Measurements from ENCODE around the gene GALR1. TPM values are rescaled to one million over a fixed set of nuclear protein-coding genes. Genes with fewer than 3 reads are reported as not detected.

The GALR1 gene
- polyA plus RNA-seq, 1 of the 3 experiments (the other 2 are of a cell fraction) = not detected

DNA sequence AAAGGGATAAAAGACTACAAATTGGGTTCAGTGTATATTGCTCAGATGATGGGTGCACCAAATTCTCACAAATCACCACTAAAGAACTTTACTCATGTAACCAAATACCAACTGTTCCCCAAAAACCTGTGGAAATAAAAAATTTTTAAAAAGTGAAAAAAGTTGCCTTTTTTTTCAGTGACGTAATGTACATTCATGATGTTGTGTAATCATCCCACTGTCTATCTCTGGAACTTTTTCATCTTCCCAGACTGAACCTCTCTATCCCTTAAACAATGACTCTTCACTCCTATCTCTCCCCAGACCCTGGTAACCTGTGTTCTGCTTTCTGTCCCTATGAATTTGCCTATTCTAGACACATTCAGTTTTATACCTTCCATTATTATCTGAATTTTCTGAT lies 19.0 kb upstream of the GALR1 start:
- Histone ChIP-seq H2AFZ (ENCODE audit: low read depth) (no peak overlapping the region), H3K4me2 (no peak overlapping the region), H3K27me3 (ENCODE audit: insufficient read depth) (no peaks in the 10 kb centered on the region), H3K9me3 (no peaks in the 10 kb centered on the region), H3K9me2 (no peaks in the 10 kb centered on the region; the same call in 1 of the 2 replicates), H4K20me1 (ENCODE audit: insufficient read depth) (no peaks in the 10 kb centered on the region), H3K79me2 (ENCODE audit: insufficient read depth) (no peaks in the 10 kb centered on the region), H3K36me3 (replicated peaks in 1 of 2; ENCODE audit: control insufficient read depth in 1 of 2, insufficient read depth in 2 of 2, low read length in 1 of 2) (no peaks in the 10 kb centered on the region), H3K27ac (ENCODE audit: low read depth in 2 of 2, low read length in 1 of 2) (no peak overlapping the region), H3K9ac (no peak overlapping the region), H3K4me1 (ENCODE audit: control insufficient read depth in 1 of 2, insufficient read depth in 2 of 2, low read depth in 1 of 2, low read length in 1 of 2) (no peaks in the 10 kb centered on the region), H3F3A (replicated peaks; ENCODE audit: insufficient read depth) (no peaks in the 10 kb centered on the region), H3K4me3 (ENCODE audit: low read depth in 2 of 2, low read length in 1 of 2) (no peak overlapping the region)
- no peak for DNase-seq
- CTCF ChIA-PET = no interaction called here
- 23% methylated on average over 1 of the region's 1 CpG for WGBS (ENCODE audit: low lambda C conversion rate)
- TF ChIP-seq ELF1 (IDR thresholded peaks at IDR 0.05) (no peak), POLR2AphosphoS5 (IDR thresholded peaks at IDR 0.05; ENCODE audit: low read depth, low read length) (no peak), RAD21 (IDR thresholded peaks at IDR 0.05; ENCODE audit: low read length) (no peak), FOXJ3 (CRISPR knock-in tag; IDR thresholded peaks at IDR 0.05) (no peak), SMC3 (IDR thresholded peaks at IDR 0.05; ENCODE audit: low read depth, low read length) (no peak), JUND (IDR thresholded peaks at IDR 0.05) (no peak), EZH2phosphoT487 (IDR thresholded peaks at IDR 0.05; ENCODE audit: borderline replicate concordance, low read depth) (no peak), MEF2A (IDR thresholded peaks at IDR 0.05; ENCODE audit: borderline replicate concordance, low read depth) (no peak)
- TF ChIP-seq, protein P1, sequence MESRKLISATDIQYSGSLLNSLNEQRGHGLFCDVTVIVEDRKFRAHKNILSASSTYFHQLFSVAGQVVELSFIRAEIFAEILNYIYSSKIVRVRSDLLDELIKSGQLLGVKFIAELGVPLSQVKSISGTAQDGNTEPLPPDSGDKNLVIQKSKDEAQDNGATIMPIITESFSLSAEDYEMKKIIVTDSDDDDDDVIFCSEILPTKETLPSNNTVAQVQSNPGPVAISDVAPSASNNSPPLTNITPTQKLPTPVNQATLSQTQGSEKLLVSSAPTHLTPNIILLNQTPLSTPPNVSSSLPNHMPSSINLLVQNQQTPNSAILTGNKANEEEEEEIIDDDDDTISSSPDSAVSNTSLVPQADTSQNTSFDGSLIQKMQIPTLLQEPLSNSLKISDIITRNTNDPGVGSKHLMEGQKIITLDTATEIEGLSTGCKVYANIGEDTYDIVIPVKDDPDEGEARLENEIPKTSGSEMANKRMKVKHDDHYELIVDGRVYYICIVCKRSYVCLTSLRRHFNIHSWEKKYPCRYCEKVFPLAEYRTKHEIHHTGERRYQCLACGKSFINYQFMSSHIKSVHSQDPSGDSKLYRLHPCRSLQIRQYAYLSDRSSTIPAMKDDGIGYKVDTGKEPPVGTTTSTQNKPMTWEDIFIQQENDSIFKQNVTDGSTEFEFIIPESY (IDR thresholded peaks at IDR 0.05; ENCODE audit: borderline replicate concordance, low read depth) = no peak
- TF ChIP-seq, protein P2, sequence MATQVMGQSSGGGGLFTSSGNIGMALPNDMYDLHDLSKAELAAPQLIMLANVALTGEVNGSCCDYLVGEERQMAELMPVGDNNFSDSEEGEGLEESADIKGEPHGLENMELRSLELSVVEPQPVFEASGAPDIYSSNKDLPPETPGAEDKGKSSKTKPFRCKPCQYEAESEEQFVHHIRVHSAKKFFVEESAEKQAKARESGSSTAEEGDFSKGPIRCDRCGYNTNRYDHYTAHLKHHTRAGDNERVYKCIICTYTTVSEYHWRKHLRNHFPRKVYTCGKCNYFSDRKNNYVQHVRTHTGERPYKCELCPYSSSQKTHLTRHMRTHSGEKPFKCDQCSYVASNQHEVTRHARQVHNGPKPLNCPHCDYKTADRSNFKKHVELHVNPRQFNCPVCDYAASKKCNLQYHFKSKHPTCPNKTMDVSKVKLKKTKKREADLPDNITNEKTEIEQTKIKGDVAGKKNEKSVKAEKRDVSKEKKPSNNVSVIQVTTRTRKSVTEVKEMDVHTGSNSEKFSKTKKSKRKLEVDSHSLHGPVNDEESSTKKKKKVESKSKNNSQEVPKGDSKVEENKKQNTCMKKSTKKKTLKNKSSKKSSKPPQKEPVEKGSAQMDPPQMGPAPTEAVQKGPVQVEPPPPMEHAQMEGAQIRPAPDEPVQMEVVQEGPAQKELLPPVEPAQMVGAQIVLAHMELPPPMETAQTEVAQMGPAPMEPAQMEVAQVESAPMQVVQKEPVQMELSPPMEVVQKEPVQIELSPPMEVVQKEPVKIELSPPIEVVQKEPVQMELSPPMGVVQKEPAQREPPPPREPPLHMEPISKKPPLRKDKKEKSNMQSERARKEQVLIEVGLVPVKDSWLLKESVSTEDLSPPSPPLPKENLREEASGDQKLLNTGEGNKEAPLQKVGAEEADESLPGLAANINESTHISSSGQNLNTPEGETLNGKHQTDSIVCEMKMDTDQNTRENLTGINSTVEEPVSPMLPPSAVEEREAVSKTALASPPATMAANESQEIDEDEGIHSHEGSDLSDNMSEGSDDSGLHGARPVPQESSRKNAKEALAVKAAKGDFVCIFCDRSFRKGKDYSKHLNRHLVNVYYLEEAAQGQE (IDR thresholded peaks at IDR 0.05; ENCODE audit: low read depth, low read length) = no peak
- TF ChIP-seq, protein P3, sequence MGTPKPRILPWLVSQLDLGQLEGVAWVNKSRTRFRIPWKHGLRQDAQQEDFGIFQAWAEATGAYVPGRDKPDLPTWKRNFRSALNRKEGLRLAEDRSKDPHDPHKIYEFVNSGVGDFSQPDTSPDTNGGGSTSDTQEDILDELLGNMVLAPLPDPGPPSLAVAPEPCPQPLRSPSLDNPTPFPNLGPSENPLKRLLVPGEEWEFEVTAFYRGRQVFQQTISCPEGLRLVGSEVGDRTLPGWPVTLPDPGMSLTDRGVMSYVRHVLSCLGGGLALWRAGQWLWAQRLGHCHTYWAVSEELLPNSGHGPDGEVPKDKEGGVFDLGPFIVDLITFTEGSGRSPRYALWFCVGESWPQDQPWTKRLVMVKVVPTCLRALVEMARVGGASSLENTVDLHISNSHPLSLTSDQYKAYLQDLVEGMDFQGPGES (IDR thresholded peaks at IDR 0.05; ENCODE audit: low read depth, low read length) = no peak
- POLR2A ChIA-PET = no interaction called here
